ENCODE measurements around the gene POLR2I.

POLR2I gene

DNA sequence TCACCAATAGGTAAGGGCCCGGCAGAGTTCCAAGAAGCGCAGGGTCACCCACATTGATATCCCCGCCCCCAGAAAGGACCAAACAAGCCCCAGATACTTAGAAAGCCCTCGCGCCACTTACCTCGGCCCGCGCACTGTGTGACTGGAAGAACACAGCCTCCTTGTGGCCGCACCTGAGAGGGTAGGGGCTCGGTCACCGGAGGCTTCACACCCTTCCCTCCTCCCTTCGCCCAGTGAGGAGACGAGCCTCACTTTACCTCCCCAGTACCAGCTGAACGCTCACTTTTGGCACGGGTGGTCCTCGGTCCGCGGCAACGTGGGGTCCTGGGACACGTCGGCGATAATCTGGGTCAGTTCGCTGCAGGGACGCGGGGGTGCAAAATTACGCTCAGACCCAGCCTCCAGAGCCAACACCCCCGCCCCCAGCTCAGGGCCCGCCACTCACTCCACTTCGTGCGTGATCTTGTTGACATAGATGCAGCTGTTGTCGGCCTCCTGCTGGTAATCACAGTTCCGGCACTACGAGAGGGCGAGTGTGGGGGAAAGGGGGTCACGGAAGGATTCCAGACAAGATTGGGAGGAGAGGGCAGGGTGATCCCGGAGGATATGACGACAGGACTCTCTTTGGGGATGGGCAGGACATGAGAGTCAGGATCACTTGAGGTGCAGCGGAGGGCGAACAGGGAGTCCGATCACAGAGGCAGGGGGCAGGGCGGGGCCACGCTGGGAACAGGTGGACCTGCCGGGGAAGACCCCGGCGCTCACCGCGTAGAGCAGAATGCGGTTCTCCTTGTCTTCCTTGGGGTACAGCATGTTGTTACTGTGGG is 568 bp downstream of the POLR2I start (continued):
- TF ChIP-seq, protein P1, sequence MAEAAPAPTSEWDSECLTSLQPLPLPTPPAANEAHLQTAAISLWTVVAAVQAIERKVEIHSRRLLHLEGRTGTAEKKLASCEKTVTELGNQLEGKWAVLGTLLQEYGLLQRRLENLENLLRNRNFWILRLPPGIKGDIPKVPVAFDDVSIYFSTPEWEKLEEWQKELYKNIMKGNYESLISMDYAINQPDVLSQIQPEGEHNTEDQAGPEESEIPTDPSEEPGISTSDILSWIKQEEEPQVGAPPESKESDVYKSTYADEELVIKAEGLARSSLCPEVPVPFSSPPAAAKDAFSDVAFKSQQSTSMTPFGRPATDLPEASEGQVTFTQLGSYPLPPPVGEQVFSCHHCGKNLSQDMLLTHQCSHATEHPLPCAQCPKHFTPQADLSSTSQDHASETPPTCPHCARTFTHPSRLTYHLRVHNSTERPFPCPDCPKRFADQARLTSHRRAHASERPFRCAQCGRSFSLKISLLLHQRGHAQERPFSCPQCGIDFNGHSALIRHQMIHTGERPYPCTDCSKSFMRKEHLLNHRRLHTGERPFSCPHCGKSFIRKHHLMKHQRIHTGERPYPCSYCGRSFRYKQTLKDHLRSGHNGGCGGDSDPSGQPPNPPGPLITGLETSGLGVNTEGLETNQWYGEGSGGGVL (tag by site-specific recombination; IDR thresholded peaks at IDR 0.05): peak; percentile 88
- TF ChIP-seq ZNF157 (tag by site-specific recombination; IDR thresholded peaks at IDR 0.05) (peak; percentile 41), ZNF791 (tag by site-specific recombination; IDR thresholded peaks at IDR 0.05) (0 out of 2 replicates have a peak, but pooled peaks have one; percentile 39), ZNF184 (tag by site-specific recombination; IDR thresholded peaks at IDR 0.05) (no peak), ZNF394 (tag by site-specific recombination; IDR thresholded peaks at IDR 0.05; ENCODE audit: borderline replicate concordance) (no peak), ZNF169 (tag by site-specific recombination; IDR thresholded peaks at IDR 0.05) (peak; percentile 58; the same call in 1 of the 2 replicates), HOXD13 (CRISPR knock-in tag; IDR thresholded peaks at IDR 0.05; ENCODE audit: borderline replicate concordance) (no peak), ZNF221 (tag by site-specific recombination; IDR thresholded peaks at IDR 0.05; ENCODE audit: borderline replicate concordance) (no peak), ZNF132 (tag by site-specific recombination; IDR thresholded peaks at IDR 0.05; ENCODE audit: borderline replicate concordance) (no peak), ZNF202 (tag by site-specific recombination; IDR thresholded peaks at IDR 0.05; ENCODE audit: borderline replicate concordance) (no peak), ZNF211 (tag by site-specific recombination; IDR thresholded peaks at IDR 0.05; ENCODE audit: low read depth) (no peak), ZNF366 (tag by site-specific recombination; conservative IDR thresholded peaks at IDR 0.05) (no peak), EGR2 (tag by site-specific recombination; IDR thresholded peaks at IDR 0.05; ENCODE audit: low read depth) (peak; percentile 73; the same call in 1 of the 2 replicates), ZNF48 (tag by site-specific recombination; IDR thresholded peaks at IDR 0.05) (no peak), PRDM1 (tag by site-specific recombination; IDR thresholded peaks at IDR 0.05) (no peak), ZNF624 (tag by site-specific recombination; IDR thresholded peaks at IDR 0.05) (no peak), MYNN (tag by site-specific recombination; IDR thresholded peaks at IDR 0.05; ENCODE audit: borderline replicate concordance) (no peak), ZNF561 (tag by site-specific recombination; IDR thresholded peaks at IDR 0.05; ENCODE audit: borderline replicate concordance) (no peak), ZNF274 (IDR thresholded peaks at IDR 0.05; ENCODE audit: low read length) (no peak), ZNF274 (tag by site-specific recombination; IDR thresholded peaks at IDR 0.05; ENCODE audit: borderline replicate concordance) (no peak), ZNF10 (tag by site-specific recombination; IDR thresholded peaks at IDR 0.05) (peak; percentile 95)
- TF ChIP-seq, protein P2, sequence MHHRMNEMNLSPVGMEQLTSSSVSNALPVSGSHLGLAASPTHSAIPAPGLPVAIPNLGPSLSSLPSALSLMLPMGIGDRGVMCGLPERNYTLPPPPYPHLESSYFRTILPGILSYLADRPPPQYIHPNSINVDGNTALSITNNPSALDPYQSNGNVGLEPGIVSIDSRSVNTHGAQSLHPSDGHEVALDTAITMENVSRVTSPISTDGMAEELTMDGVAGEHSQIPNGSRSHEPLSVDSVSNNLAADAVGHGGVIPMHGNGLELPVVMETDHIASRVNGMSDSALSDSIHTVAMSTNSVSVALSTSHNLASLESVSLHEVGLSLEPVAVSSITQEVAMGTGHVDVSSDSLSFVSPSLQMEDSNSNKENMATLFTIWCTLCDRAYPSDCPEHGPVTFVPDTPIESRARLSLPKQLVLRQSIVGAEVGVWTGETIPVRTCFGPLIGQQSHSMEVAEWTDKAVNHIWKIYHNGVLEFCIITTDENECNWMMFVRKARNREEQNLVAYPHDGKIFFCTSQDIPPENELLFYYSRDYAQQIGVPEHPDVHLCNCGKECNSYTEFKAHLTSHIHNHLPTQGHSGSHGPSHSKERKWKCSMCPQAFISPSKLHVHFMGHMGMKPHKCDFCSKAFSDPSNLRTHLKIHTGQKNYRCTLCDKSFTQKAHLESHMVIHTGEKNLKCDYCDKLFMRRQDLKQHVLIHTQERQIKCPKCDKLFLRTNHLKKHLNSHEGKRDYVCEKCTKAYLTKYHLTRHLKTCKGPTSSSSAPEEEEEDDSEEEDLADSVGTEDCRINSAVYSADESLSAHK (tag by site-specific recombination; IDR thresholded peaks at IDR 0.05): no peak
- TF ChIP-seq, protein P3, sequence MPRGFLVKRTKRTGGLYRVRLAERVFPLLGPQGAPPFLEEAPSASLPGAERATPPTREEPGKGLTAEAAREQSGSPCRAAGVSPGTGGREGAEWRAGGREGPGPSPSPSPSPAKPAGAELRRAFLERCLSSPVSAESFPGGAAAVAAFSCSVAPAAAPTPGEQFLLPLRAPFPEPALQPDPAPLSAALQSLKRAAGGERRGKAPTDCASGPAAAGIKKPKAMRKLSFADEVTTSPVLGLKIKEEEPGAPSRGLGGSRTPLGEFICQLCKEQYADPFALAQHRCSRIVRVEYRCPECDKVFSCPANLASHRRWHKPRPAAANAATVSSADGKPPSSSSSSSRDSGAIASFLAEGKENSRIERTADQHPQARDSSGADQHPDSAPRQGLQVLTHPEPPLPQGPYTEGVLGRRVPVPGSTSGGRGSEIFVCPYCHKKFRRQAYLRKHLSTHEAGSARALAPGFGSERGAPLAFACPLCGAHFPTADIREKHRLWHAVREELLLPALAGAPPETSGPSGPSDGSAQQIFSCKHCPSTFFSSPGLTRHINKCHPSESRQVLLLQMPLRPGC (tag by site-specific recombination; IDR thresholded peaks at IDR 0.05): no peak; the same call in 1 of the 2 replicates
- TF ChIP-seq, protein P4, sequence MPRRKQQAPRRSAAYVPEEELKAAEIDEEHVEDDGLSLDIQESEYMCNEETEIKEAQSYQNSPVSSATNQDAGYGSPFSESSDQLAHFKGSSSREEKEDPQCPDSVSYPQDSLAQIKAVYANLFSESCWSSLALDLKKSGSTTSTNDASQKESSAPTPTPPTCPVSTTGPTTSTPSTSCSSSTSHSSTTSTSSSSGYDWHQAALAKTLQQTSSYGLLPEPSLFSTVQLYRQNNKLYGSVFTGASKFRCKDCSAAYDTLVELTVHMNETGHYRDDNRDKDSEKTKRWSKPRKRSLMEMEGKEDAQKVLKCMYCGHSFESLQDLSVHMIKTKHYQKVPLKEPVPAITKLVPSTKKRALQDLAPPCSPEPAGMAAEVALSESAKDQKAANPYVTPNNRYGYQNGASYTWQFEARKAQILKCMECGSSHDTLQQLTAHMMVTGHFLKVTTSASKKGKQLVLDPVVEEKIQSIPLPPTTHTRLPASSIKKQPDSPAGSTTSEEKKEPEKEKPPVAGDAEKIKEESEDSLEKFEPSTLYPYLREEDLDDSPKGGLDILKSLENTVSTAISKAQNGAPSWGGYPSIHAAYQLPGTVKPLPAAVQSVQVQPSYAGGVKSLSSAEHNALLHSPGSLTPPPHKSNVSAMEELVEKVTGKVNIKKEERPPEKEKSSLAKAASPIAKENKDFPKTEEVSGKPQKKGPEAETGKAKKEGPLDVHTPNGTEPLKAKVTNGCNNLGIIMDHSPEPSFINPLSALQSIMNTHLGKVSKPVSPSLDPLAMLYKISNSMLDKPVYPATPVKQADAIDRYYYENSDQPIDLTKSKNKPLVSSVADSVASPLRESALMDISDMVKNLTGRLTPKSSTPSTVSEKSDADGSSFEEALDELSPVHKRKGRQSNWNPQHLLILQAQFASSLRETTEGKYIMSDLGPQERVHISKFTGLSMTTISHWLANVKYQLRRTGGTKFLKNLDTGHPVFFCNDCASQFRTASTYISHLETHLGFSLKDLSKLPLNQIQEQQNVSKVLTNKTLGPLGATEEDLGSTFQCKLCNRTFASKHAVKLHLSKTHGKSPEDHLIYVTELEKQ (tag by site-specific recombination; IDR thresholded peaks at IDR 0.05; ENCODE audit: borderline replicate concordance): peak; percentile 60
- TF ChIP-seq, protein P5, sequence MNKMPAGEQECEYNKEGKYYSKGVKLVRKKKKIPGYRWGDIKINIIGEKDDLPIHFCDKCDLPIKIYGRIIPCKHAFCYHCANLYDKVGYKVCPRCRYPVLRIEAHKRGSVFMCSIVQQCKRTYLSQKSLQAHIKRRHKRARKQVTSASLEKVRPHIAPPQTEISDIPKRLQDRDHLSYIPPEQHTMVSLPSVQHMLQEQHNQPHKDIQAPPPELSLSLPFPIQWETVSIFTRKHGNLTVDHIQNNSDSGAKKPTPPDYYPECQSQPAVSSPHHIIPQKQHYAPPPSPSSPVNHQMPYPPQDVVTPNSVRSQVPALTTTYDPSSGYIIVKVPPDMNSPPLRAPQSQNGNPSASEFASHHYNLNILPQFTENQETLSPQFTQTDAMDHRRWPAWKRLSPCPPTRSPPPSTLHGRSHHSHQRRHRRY (tag by site-specific recombination; IDR thresholded peaks at IDR 0.05): peak; percentile 66
- TF ChIP-seq, protein P6, sequence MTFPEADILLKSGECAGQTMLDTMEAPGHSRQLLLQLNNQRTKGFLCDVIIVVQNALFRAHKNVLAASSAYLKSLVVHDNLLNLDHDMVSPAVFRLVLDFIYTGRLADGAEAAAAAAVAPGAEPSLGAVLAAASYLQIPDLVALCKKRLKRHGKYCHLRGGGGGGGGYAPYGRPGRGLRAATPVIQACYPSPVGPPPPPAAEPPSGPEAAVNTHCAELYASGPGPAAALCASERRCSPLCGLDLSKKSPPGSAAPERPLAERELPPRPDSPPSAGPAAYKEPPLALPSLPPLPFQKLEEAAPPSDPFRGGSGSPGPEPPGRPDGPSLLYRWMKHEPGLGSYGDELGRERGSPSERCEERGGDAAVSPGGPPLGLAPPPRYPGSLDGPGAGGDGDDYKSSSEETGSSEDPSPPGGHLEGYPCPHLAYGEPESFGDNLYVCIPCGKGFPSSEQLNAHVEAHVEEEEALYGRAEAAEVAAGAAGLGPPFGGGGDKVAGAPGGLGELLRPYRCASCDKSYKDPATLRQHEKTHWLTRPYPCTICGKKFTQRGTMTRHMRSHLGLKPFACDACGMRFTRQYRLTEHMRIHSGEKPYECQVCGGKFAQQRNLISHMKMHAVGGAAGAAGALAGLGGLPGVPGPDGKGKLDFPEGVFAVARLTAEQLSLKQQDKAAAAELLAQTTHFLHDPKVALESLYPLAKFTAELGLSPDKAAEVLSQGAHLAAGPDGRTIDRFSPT (tag by site-specific recombination; IDR thresholded peaks at IDR 0.05): peak; percentile 15; the same call in 1 of the 2 replicates
